ENCODE measurements around the gene ZNF496.

DNA sequence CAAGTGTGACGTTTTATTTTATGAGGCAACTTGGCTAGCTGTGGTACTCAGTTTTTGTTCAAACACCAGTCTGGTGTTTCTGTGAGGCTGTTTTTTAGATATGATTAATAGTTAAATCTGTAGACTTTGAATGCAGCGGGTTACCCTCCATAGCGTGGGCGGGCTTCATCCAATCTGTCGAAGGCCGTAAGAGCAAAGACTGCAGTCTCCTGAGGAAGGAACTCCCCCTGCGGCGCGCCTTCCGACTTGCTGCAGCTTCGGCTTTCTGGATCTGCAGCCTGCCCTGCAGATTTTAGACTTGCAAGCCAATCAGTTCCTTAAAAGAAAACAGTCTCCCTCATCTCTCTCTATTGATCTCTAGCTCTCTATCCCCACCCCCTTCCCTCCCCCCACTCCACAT is 4.2 kb upstream of the ZNF496 start:
- TF ChIP-seq, protein P1, sequence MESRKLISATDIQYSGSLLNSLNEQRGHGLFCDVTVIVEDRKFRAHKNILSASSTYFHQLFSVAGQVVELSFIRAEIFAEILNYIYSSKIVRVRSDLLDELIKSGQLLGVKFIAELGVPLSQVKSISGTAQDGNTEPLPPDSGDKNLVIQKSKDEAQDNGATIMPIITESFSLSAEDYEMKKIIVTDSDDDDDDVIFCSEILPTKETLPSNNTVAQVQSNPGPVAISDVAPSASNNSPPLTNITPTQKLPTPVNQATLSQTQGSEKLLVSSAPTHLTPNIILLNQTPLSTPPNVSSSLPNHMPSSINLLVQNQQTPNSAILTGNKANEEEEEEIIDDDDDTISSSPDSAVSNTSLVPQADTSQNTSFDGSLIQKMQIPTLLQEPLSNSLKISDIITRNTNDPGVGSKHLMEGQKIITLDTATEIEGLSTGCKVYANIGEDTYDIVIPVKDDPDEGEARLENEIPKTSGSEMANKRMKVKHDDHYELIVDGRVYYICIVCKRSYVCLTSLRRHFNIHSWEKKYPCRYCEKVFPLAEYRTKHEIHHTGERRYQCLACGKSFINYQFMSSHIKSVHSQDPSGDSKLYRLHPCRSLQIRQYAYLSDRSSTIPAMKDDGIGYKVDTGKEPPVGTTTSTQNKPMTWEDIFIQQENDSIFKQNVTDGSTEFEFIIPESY (CRISPR knock-in tag; IDR thresholded peaks at IDR 0.05): no peak
- TF ChIP-seq KLF10 (CRISPR knock-in tag; IDR thresholded peaks at IDR 0.05) (no peak), FOXP4 (CRISPR knock-in tag; IDR thresholded peaks at IDR 0.05; ENCODE audit: borderline replicate concordance) (no peak), CEBPB (tag; IDR thresholded peaks at IDR 0.05) (no peak), POLR2A (conservative IDR thresholded peaks at IDR 0.05) (no peak), FOXJ3 (CRISPR knock-in tag; IDR thresholded peaks at IDR 0.05) (no peak), CHD2 (IDR thresholded peaks at IDR 0.05; ENCODE audit: low read depth, low read length) (no peak)
- TF ChIP-seq, protein P2, sequence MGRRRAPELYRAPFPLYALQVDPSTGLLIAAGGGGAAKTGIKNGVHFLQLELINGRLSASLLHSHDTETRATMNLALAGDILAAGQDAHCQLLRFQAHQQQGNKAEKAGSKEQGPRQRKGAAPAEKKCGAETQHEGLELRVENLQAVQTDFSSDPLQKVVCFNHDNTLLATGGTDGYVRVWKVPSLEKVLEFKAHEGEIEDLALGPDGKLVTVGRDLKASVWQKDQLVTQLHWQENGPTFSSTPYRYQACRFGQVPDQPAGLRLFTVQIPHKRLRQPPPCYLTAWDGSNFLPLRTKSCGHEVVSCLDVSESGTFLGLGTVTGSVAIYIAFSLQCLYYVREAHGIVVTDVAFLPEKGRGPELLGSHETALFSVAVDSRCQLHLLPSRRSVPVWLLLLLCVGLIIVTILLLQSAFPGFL (CRISPR knock-in tag; IDR thresholded peaks at IDR 0.05): no peak
- TF ChIP-seq, protein P3, sequence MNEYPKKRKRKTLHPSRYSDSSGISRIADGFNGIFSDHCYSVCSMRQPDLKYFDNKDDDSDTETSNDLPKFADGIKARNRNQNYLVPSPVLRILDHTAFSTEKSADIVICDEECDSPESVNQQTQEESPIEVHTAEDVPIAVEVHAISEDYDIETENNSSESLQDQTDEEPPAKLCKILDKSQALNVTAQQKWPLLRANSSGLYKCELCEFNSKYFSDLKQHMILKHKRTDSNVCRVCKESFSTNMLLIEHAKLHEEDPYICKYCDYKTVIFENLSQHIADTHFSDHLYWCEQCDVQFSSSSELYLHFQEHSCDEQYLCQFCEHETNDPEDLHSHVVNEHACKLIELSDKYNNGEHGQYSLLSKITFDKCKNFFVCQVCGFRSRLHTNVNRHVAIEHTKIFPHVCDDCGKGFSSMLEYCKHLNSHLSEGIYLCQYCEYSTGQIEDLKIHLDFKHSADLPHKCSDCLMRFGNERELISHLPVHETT (CRISPR knock-in tag; conservative IDR thresholded peaks at IDR 0.05 in 1 of 2, IDR thresholded peaks at IDR 0.05 in 1 of 2): no peak
